Trophoblast cell (in vitro differentiated cells and primary cell): ENCODE measurements around the gene UBE2S.

Experiments used
- DNase-seq, 2 donors: peaks; one replicate each; pipeline ENCODE4 v3.0.0-alpha.2; 2016
- H2AFZ ChIP-seq: 2 replicates; pipeline ENCODE4 v1.6.1; 2013; ENCODE audit warnings: low read length, moderate library complexity, mild to moderate bottlenecking; ENCODE audit not compliant: insufficient read depth, poor library complexity
- H2AK5ac ChIP-seq: 2 replicates; pipeline ENCODE4 v1.6.1; 2013; ENCODE audit warnings: mild to moderate bottlenecking, low read length
- H2BK120ac ChIP-seq: 2 replicates; pipeline ENCODE4 v1.6.1; 2013; ENCODE audit warnings: low read length, mild to moderate bottlenecking, moderate library complexity; ENCODE audit not compliant: insufficient read depth, poor library complexity
- H2BK12ac ChIP-seq: 2 replicates; pipeline ENCODE4 v1.6.1; 2013; ENCODE audit warnings: mild to moderate bottlenecking, low read length, moderate library complexity
- H2BK5ac ChIP-seq: 2 replicates; pipeline ENCODE4 v1.6.1; 2013; ENCODE audit warnings: low read length, low read depth, moderate library complexity, mild to moderate bottlenecking; ENCODE audit not compliant: poor library complexity
- H3K14ac ChIP-seq: 2 replicates; pipeline ENCODE4 v1.6.1; 2013; ENCODE audit warnings: mild to moderate bottlenecking, low read length
- H3K18ac ChIP-seq: 2 replicates; pipeline ENCODE4 v1.6.1; 2013; ENCODE audit warnings: mild to moderate bottlenecking, low read length
- H3K23ac ChIP-seq: 2 replicates; pipeline ENCODE4 v1.6.1; 2013; ENCODE audit warnings: low read length
- H3K27ac ChIP-seq: 2 replicates; pipeline ENCODE4 v1.5.1; 2013; ENCODE audit warnings: low read depth, mild to moderate bottlenecking, inconsistent platforms, low read length, moderate library complexity
- H3K27me3 ChIP-seq: 2 replicates; pipeline ENCODE4 v1.6.1; 2013; ENCODE audit warnings: inconsistent platforms, mild to moderate bottlenecking, low read length, moderate library complexity; ENCODE audit not compliant: insufficient read depth
- H3K36me3 ChIP-seq, 2 experiments: 1 replicate in 1 of 2; 2 replicates in 1 of 2; pipeline ENCODE4 v1.6.1; 2013; ENCODE audit warnings: low read length in 2 of 2, mild to moderate bottlenecking in 2 of 2, moderate library complexity in 1 of 2; ENCODE audit not compliant: insufficient read depth in 2 of 2, control insufficient read depth in 1 of 2
- H3K4ac ChIP-seq: 2 replicates; pipeline ENCODE4 v1.6.1; 2013; ENCODE audit warnings: low read depth, mild to moderate bottlenecking, low read length, moderate library complexity
- H3K4me1 ChIP-seq, 2 experiments: 1 replicate in 1 of 2; 2 replicates in 1 of 2; pipeline ENCODE4 v1.6.1; 2013; ENCODE audit warnings: low read length in 2 of 2, mild to moderate bottlenecking in 2 of 2, moderate library complexity in 1 of 2; ENCODE audit not compliant: insufficient read depth in 2 of 2, control insufficient read depth in 1 of 2
- H3K4me2 ChIP-seq: 2 replicates; pipeline ENCODE4 v1.6.1; 2013; ENCODE audit warnings: inconsistent platforms, mild to moderate bottlenecking, low read length, moderate library complexity
- H3K4me3 ChIP-seq: 2 replicates; pipeline ENCODE4 v1.5.1; 2013; ENCODE audit warnings: mild to moderate bottlenecking, low read depth, low read length, inconsistent platforms
- H3K79me1 ChIP-seq: one replicate; pipeline ENCODE4 v1.6.1; 2013; ENCODE audit warnings: low read length
- H3K79me2 ChIP-seq: 2 replicates; pipeline ENCODE4 v1.6.1; 2013; ENCODE audit warnings: low read length, mild to moderate bottlenecking; ENCODE audit not compliant: control insufficient read depth, insufficient read depth, poor library complexity
- H3K9ac ChIP-seq: 2 replicates; pipeline ENCODE4 v1.6.1; 2013; ENCODE audit warnings: mild to moderate bottlenecking, low read length
- H3K9me3 ChIP-seq: 2 replicates; pipeline ENCODE4 v1.6.1; 2013; ENCODE audit warnings: low read depth, mild to moderate bottlenecking, control low read depth, inconsistent platforms, low read length; ENCODE audit not compliant: insufficient read depth
- H4K12ac ChIP-seq: 2 replicates; pipeline ENCODE4 v1.6.1; 2013; ENCODE audit warnings: low read depth, mild to moderate bottlenecking, low read length, moderate library complexity
- H4K8ac ChIP-seq: 2 replicates; pipeline ENCODE4 v1.6.1; 2013; ENCODE audit warnings: low read depth, mild to moderate bottlenecking, low read length, moderate library complexity
- H4K91ac ChIP-seq: one replicate; pipeline ENCODE4 v1.6.1; 2013; ENCODE audit warnings: low read depth, mild to moderate bottlenecking, low read length, moderate library complexity
- WGBS: extraction: QIAGEN DNeasy Blood & Tissue Kit; methylation state at CpG from one replicate; pipeline ENCODE4 v1.1.7; 2013; ENCODE audit warnings: missing lambda C conversion rate; ENCODE audit not compliant: insufficient read length, insufficient coverage; ENCODE audit errors: extremely low coverage; 5-methylcytosine and 5-hydroxymethylcytosine counted together

The UBE2S gene

DNA sequence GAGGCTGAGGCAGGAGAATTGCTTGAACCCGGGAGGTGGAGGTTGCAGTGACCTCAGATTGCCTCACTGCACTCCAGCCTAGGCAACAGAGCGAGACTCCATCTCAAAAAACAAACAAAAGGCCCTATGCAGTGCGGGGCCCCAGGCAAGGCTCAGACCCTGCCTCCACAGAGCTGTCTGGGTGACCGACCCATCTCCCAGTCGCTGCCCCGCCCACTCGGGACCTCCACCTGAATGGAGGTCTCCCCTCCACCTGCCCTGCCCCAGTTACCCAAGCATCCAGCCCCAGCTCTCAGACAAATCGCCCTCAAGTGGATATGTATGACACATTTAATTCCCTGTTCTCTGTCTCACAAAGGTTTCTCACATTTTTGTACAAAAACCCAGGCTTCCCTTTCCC, 42.3 kb downstream of the UBE2S start:
- DNase-seq = no peak
- H3K9ac ChIP-seq = no peak overlapping the region
- no peak overlapping the region for H3K4ac ChIP-seq
- H2AFZ ChIP-seq = no peak overlapping the region
- H2BK5ac ChIP-seq = no peak overlapping the region
- no peaks in the 10 kb centered on the region for H3K9me3 ChIP-seq
- no peak overlapping the region for H3K27ac ChIP-seq
- peaks cover 18% of the 10 kb centered on the region for H3K79me1 ChIP-seq
- no peak overlapping the region for H4K8ac ChIP-seq
- H4K12ac ChIP-seq = no peak overlapping the region
- H3K27me3 ChIP-seq = no peaks in the 10 kb centered on the region
- H4K91ac ChIP-seq = no peak overlapping the region
- no peak overlapping the region for H3K23ac ChIP-seq
- H3K4me3 ChIP-seq = no peak overlapping the region
- H3K4me2 ChIP-seq = no peak overlapping the region
- WGBS = no CpG with 5 or more reads among the region's 8 CpGs
- peaks cover 10% of the 10 kb centered on the region for H3K79me2 ChIP-seq
- H3K18ac ChIP-seq = no peak overlapping the region
- no peak overlapping the region for H2AK5ac ChIP-seq
- no peak overlapping the region for H2BK12ac ChIP-seq
- H2BK120ac ChIP-seq = no peak overlapping the region
- H3K4me1 ChIP-seq = peaks cover 8 to 9% of the 10 kb centered on the region in 2 experiments
- no peak overlapping the region for H3K14ac ChIP-seq
- H3K36me3 ChIP-seq = peaks cover 21 to 25% of the 10 kb centered on the region in 2 experiments

DNA sequence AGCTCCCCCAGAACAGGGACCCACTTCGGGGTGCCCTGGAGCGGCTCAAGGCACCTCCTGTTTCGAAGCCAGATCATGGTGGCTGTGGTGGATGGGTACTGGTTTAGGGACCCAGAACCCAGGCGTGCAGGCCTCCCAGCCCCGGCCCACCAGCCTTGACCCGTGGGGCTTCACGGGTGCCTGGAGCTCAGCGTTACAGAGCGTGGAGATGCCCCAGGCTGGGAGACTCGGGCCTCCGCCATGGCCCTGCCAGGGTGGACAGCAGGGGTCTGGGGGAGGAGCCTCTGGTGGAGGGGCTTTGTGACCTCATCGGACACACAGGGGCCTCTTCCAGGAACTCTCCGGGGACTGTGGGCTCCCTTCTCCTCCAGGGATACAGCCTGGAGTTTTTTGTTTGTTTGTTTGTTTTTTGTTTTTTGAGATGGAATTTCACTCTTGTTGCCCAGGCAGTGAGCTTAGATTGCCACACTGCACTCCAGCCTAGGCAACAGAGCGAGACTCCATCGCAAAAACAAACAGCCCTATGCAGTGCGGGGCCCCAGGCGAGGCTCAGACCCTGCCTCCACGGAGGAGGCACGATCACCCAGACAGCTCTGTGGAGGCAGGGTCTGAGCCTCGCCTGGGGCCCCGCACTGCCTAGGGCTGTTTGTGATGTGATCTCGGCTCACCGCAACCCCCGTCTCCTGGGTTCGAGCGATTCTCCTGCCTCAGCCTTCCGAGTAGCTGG, 44.4 kb downstream of the UBE2S start, which contains the start of gene GARIN5B:
Gene GARIN5B, minus strand, starts transcription at position 271 of the 727 bp plus-strand sequence. Its CDS starts 194 bp downstream, at position 77.
- H3K18ac ChIP-seq = no peak within 1 kb of the TSS
- no peak within 1 kb of the TSS for H3K9ac ChIP-seq
- peak within 1 kb of the TSS; percentile 36 for H4K91ac ChIP-seq
- DNase-seq = peak; percentile 72 to 89
- H3K79me2 ChIP-seq = no peaks in the 10 kb centered on the region
- H3K4me1 ChIP-seq = peaks cover 3 to 5% of the 10 kb centered on the region in 2 experiments
- peaks cover 19 to 23% of the 10 kb centered on the region in 2 experiments for H3K36me3 ChIP-seq
- H4K12ac ChIP-seq = no peak within 1 kb of the TSS
- peak within 1 kb of the TSS; percentile 17 for H4K8ac ChIP-seq
- H3K4me2 ChIP-seq = no peak within 1 kb of the TSS
- H2AK5ac ChIP-seq = peak within 1 kb of the TSS; percentile 58
- H3K4ac ChIP-seq = no peak within 1 kb of the TSS
- H2BK120ac ChIP-seq = no peak within 1 kb of the TSS
- peak within 1 kb of the TSS; percentile 18 for H3K27ac ChIP-seq
- H2BK12ac ChIP-seq = peak within 1 kb of the TSS; percentile 15
- no peak within 1 kb of the TSS for H3K14ac ChIP-seq
- no peaks in the 10 kb centered on the region for H3K9me3 ChIP-seq
- H3K79me1 ChIP-seq = peaks cover 3% of the 10 kb centered on the region
- H2AFZ ChIP-seq = no peak within 1 kb of the TSS
- no peak within 1 kb of the TSS for H3K4me3 ChIP-seq
- no CpG with 5 or more reads among the region's 27 CpGs for WGBS
- H3K23ac ChIP-seq = no peak within 1 kb of the TSS
- H3K27me3 ChIP-seq = no peaks in the 10 kb centered on the region
- H2BK5ac ChIP-seq = no peak within 1 kb of the TSS

DNA sequence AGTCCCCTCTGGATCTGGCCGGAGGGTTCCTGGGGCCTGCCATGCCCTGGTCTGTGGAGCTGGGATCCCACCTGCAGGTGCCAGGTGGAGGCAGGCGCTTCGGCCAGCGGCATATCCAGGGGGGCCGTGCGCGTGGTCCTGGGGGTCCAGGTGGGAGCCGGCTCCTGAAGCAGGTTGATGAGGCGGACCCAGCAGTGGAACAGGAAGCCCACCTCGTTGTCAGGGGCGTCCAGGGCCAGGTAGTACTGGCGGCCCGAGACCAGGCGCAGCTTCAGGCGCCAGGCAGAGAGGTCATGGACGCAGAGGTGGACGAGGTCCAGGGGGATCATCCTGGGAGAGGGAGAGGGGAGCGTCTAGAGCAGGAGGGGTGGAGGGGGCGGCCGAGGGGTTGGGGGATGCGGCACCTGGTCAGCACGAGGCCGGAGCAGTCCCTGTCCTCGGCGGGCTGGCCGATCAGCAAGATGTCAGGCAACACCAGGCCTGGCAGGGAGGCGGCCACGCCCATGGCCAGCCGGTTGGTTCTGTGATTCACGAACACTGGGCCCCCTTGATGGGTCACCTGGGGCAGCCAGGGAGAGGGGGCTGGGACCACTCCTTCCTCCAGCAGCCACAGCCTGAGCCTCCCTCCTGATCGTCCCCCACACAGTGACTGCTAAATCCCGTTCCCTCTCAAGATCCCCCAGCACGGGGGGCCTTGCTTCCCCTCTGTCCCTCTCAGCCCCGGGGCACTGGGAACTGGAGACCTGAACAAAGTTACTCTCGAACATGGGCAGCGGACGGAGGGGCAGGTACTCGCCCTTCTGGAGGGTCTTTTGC, 45.2 kb downstream of the UBE2S start:
- H3K27me3 ChIP-seq = no peaks in the 10 kb centered on the region
- peak overlapping the region; percentile 36 for H4K91ac ChIP-seq
- peaks cover 3% of the 10 kb centered on the region for H3K79me1 ChIP-seq
- DNase-seq = no peak
- H3K9ac ChIP-seq = no peak overlapping the region
- H2AK5ac ChIP-seq = no peak overlapping the region
- no peaks in the 10 kb centered on the region for H3K9me3 ChIP-seq
- no CpG with 5 or more reads among the region's 38 CpGs for WGBS
- H2BK120ac ChIP-seq = no peak overlapping the region
- H3K23ac ChIP-seq = no peak overlapping the region
- peaks cover 3 to 5% of the 10 kb centered on the region in 2 experiments for H3K4me1 ChIP-seq
- H2AFZ ChIP-seq = no peak overlapping the region
- peak overlapping the region; percentile 8 for H2BK12ac ChIP-seq
- H3K4ac ChIP-seq = no peak overlapping the region
- peak overlapping the region; percentile 17 for H4K8ac ChIP-seq
- no peak overlapping the region for H3K14ac ChIP-seq
- H3K4me3 ChIP-seq = no peak overlapping the region
- H3K79me2 ChIP-seq = no peaks in the 10 kb centered on the region
- H3K36me3 ChIP-seq = peaks cover 15 to 18% of the 10 kb centered on the region in 2 experiments
- no peak overlapping the region for H3K27ac ChIP-seq
- H2BK5ac ChIP-seq = no peak overlapping the region
- H3K18ac ChIP-seq = no peak overlapping the region
- H4K12ac ChIP-seq = no peak overlapping the region
- H3K4me2 ChIP-seq = no peak overlapping the region

DNA sequence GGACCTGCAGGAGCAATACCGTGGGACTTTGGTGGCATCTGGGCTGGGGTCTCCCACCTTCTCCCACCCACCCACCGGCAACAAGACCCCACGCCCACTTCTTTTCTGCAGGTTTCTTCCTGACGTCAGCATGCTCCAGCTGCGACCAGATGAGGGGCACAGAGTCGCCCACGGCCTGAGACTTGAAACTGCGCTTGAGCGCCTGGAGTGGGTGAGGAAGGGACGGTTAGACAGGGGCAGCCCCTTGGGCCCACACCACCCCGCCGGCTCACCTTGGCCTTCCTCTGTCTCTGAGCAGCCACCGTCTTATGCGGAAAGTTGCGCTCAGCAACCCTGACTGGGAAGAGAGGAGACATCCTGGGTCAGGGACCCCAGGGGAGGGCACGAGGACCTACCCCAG, 46.7 kb downstream of the UBE2S start:
- no peak overlapping the region for H3K4ac ChIP-seq
- no peak overlapping the region for H3K4me2 ChIP-seq
- no peak overlapping the region for H4K12ac ChIP-seq
- H3K79me2 ChIP-seq = no peaks in the 10 kb centered on the region
- H3K9ac ChIP-seq = no peak overlapping the region
- H2AK5ac ChIP-seq = no peak overlapping the region
- H2BK5ac ChIP-seq = no peak overlapping the region
- H3K14ac ChIP-seq = no peak overlapping the region
- H4K8ac ChIP-seq = no peak overlapping the region
- H3K23ac ChIP-seq = no peak overlapping the region
- H3K27ac ChIP-seq = no peak overlapping the region
- no peak for DNase-seq
- peaks cover 3 to 5% of the 10 kb centered on the region in 2 experiments for H3K4me1 ChIP-seq
- peaks cover 3% of the 10 kb centered on the region for H3K79me1 ChIP-seq
- H3K36me3 ChIP-seq = peaks cover 5 to 6% of the 10 kb centered on the region in 2 experiments
- WGBS = no CpG with 5 or more reads among the region's 16 CpGs
- no peaks in the 10 kb centered on the region for H3K27me3 ChIP-seq
- no peak overlapping the region for H2AFZ ChIP-seq
- H3K9me3 ChIP-seq = no peaks in the 10 kb centered on the region
- H2BK120ac ChIP-seq = no peak overlapping the region
- H2BK12ac ChIP-seq = no peak overlapping the region
- H3K4me3 ChIP-seq = no peak overlapping the region
- H4K91ac ChIP-seq = no peak overlapping the region
- H3K18ac ChIP-seq = no peak overlapping the region
